Stimulated activated CD8-positive, alpha-beta memory T cell treated with anti-CD3 and anti-CD28 coated beads, Interleukin-7, amount 100 ng/mL, for 4 hours (primary cell): ENCODE measurements around the gene NOXA1.

Experiments used
- DNase-seq, 2 donors: peaks; one replicate each; pipeline ENCODE4 v3.0.0-alpha.2; 2020; ENCODE audit warnings: low read depth in 2 of 2

The NOXA1 gene

DNA sequence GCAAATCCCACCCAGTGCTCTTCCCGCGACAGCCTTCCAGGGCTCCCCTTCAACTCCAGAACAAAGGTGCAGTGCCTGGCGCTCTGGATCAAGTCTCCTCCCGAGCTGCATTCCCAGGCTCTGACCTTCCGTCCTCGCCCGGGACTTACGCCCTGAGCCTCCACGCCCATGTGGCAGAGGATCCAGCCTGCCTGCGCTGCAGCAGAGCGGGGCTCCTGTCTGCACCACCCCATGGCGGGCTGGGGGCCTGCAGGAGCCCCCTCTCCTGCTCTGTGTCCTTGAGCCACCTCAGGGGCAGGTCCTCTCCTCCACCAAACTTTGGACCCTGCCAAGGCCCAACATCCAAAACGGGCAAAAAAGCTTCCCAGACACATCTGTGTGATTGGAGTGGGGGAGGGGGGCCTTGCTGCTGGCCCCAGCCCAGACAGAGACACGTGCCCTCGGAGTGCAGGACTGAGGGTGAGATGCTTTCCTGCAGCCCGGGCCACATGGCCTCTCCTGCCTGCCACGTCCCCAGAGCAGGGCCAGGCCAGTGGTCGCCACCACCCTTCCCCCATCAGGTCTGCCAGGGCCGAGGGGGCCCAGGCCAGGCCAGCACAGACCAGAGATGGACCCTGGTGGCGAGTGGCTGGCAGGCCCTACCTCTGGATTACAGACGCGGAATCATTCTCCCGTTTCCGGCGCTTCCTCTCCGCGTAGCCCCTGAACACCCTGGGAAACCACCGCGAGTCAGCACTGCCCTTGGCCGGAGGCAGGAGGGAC lies 31.6 kb downstream of the NOXA1 start:
- DNase-seq, result no peak

- no peak for DNase-seq
Measured at GRCh38 chr9:137455359-137455991, 32.3 kb downstream of the NOXA1 start.

DNA sequence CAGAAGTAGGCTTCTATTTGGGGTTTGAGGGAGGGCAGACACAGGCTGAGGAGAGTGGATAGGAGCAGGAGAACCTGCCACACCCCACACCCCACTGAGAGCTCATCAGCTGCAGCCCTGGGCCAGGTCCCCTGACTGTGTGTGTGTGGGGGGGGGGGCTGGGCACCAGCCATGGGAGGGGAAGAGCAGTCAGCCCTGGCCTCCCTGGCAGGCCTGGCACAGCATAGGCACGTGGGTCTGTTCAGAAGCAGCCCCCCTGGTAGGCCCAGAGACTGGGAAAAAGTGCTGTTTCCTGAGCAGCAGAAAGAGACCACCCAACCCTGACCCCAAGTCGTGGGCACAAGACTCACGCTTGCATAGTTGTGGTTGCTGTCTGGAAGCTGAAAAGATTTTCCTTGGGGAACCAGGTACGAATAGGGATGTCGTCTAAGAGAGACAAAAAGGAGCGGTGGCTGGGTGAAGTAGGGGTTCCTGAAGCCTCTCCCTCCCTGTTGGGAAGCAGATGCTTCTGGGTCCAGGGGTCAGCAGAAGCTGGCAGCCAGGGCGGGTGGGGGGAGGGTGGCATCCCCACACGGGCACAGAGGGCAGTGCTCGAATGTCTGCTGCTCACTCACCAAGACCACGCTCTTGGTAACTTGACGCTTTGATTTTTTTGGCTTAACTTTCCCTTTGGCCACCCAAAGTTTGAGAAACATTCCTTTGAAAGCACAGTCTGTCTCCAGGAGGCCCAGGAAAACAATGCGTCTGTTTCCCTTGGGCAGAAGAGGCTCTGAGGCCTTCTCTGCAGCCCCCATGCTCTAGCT lies 33.1 kb downstream of the NOXA1 start:
- no peak for DNase-seq

GRCh38 chr9:137456864-137457405 lies 33.7 kb downstream of the NOXA1 start:
- no peak for DNase-seq

DNA sequence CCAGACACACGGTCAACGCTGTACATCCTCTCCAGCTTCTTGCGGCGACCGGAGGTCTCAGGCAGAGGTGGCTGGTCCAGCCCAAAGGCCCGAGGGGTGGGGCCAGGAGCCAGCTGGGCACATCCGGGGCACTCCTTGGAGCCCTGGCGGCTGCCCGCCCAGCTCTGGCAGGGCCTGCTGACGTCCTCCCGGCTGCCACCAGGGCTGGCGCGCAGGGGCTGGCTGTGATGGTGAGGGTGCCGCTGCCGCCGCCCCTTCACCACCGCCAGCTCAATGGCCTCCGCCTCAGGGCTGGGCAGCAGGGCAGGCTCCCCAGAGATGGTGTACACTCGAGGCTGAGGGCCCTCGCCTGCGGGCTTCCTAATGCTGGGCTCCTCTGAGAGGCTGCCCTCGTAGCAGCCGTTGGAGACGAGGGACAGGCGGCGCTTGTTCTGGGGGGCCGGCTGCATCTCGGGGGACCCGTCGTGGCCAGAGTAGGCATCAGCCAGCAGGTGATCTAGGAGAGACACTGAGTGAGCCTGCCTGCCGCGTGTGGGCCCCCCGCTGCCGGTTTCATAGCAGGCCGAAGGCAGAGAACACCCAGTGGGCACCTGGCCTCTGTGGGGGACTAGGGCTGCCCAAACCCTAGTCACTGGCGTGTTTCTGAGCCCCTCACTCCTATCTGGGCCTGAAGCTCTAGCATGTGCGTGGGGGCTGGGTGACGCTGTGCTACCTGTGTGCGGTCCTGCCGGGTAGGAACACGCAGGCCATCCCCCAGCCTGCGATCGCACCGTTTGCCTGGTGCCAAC lies 34.4 kb downstream of the NOXA1 start:
- no peak for DNase-seq

- no peak for DNase-seq
Measured at GRCh38 chr9:137458194-137459151, 35.3 kb downstream of the NOXA1 start.

DNA sequence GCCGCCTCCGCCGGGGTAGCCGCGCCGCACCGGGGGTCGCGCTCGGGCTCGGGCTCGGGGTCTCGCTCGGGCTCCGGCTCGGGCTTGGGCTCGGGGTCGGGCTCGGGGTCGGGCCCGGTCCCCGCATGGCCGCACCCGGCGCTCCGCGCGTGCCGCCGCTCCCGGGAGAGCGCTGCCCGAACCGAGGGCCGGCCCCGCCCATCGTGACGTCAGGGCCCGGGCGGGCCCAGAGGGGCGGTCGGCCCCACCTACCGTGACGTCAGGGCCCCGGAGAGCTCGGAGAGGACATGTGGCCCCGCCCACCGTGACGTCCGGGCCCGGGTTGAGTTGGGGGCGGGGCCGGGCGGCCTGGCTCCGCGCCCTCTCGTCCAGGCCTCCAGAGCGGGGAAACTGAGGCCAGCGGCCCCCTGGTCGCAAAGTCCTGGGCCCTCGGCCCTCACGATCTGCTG lies 36.0 kb downstream of the NOXA1 start, which contains the start of gene NSMF:
Gene NSMF, minus strand, starts transcription at position 183 of the 449 bp plus-strand sequence. CDS start 232 bp downstream, outside the sequence.
- peak; percentile 75 to 90 for DNase-seq

DNA sequence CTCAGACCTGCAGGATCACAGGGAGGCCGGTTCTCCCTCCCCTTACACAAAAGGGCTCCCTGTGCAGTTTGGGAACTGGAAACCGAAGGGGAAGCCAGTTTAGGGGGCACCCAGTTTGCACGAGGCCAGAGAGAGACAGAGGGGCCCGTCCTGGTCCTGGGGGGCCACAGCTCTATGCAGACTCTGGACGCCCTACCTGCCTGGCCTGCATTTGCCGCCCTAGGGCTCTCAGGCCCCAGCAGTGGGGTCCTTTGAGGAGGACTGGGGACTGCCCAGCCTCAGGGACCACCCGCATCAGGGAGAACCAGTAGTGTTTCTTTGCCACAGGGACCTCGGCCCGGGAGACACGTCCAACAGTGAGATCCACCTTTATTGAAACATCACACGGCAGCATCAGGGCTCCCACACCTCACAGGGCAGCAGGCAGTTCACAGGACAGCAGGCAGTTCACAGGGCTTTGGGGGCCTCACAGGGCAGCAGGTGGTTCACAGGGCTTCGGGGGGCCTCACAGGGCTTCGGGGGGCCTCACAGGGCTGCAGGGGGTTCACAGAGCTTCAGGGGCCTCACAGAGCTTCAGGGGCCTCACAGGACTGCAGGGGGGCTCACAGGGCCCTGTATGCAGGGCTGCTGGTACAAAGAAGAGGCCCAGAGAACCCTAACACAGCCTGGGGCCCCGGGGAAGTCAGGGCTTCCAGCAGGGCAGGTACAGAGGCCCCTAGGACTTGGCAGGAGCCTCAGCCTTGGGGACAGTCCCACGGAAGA lies 36.6 kb downstream of the NOXA1 start:
- no peak for DNase-seq

DNA sequence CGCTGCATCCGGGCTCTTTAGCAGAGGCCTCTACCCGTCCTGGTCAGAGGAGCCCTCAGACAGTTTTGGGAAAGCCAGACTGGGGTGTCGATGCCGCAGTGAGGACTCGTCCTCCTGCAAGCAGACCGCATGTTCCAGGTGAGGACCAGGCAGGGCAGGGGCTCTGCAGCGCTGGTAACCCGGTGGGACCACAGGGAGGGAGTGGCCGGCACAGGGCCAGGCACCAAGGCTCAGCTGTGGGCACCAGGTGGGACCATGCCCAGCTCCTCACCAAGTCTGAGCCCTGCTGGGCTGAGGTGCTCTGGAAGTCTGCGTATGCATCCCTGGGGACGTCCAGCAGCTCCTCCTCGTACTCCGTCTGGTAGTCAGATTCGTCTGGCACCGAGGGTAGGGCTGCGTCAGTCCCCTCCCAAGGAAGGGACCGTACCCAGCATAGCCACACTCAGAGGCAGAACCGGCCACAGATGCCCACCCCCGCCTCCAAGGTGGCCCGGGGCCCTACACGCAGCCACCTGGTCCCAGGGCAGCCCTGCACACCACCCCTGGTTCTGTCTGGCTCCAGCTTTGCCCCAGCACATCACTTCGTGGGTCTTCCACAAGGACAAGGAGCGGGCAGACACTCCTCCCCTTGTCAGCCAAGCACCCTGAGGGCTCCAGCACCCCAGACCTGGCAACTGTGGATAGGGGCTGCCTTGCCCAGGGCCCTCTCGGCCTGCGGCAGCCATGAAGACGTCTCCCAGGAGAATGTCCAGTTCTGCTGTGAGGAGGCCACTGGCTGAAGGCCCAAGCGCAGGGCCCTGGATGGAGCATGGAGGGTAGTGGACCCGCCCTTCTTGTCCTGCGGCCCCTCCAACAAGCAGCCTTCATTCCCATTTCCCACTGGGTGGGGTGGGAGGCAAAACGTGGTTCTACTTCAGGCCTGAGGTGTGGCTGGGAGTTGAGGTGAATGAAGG lies 37.4 kb downstream of the NOXA1 start:
- DNase-seq, result no peak

DNA sequence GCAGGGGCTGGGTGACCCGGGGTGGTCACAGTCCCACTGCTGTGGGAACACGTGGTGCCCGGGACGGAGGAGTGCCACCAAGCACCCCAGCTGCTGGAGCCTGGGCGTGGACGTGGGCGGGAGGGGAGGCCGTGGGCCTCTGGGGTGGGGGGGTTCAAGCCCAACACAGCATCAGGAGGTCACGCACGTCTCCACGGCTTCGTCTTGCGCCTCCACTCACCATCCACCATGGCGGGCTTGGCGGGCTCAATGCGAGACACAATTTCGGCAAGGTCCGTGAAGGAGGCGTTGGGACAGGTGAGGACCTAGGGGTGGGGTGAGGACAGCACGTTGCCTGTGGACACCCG lies 38.1 kb downstream of the NOXA1 start:
- no peak for DNase-seq

DNA sequence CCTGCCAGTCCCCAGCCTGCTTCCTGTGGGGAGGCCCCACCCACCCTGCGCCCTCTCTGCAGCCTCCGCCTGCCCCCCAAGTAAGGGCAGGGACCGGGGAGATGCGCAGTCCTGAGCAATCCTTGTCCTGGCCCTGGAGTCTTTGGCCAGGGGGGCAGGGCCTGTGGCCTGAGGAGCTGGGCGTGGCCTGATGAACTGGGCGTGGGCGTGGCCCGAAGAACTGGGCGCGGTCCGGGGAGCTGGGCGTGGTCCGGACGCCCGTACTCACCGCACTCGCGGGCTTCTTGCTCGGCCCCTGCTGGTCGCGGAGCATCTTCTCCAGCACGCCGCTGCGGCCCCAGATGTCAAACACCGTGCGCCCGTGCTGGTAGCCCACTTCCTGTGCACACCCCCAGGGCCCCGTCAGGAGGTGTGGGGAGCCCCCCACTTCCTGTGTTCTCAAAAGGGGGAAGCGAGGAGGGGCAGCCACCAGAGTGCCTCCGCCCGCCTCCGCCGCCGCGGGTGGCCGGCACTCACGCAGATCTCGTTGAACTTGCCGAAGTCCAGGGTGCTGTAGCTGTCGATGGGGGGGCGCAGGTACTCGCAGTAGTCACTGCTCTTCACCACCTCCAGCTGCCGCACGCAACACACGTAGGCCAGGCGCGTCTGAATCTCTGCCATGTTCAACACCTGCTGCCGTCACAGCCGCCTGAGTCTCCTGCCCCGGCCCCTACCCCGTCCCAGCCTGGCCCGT lies 38.6 kb downstream of the NOXA1 start:
- DNase-seq, result peak; percentile 67 to 81

DNA sequence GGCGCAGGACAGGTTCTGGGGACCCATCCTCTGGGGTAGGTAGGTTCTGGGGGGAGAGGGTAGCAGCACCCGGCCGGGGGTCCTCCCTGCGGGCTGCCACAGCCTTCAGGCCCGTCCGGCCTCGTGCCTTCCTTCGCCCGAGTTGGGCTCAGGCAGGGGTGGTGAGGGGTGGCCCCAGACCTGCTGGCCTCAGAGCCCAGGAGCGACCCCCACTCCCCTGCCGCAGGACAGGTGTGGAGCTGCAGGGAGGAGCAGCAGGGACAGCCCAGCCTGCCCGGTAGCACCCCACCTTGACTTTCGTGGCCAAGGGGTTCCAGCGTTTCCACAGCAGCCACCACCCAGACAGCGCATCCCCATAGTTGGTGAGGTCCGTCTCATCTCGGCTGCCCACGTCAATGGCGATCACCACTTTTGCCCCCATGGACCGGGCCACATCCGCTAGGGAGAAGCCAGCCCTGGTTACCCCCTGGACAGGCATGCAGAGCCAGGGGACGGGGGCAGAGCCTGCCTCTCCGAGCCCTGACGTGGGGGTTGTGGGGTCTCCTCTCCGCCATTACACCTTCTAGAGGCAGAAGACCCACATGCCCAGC lies 39.3 kb downstream of the NOXA1 start:
- DNase-seq, result no peak

DNA sequence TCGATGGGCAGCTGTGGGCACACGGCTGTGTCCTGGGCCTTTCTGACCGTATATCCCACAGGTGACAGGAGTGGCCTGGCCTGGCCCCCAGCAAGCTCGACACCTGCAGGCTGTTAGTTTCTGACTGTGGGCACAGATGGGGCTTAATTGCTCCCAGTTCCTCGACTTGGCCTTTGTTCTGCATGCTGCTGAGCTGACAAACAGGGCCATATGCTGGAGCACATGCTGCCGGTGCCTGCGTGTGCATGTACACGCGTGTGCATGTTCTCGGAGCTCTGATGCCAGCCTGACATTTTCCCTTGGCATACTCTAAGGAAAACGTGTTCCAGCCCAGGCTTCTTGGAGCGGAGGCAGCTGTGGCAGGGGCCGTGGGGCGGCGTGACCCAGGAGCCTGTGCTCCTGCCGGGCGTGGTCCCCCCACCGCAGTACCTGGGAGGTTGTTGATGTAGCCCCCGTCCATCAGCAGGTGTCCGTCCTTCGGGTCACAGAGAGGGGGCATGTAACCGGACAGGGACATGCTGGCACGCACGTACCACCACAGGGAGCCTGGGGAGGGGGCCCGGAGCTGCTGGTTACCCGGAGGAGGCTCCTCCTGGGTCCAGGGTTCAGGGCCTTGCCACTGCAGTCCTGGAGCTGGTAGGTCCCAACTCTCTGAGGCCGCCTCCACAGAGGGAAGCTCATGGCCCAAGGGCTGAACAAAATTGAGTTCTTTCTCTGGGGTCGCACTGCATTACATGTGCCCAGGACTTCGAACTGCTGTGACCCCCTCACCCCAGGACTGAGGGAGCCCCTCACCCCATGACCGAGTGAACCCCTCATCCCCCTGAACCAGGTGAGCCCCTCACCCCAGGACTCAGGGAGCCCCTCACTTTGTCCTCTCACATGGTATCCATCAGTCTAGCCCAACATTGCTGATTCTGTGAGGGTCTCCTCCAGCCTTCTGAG lies 40.1 kb downstream of the NOXA1 start:
- no peak for DNase-seq

- no peak for DNase-seq
Measured at GRCh38 chr9:137463931-137464290, 40.7 kb downstream of the NOXA1 start.

- DNase-seq, result no peak
Measured at GRCh38 chr9:137464291-137464999, 41.3 kb downstream of the NOXA1 start.
